ENCODE data around the gene CMTM8. TPM values are rescaled to one million over a fixed set of nuclear protein-coding genes. Genes with fewer than 3 reads are reported as not detected.

CMTM8 gene
- total and polyA plus RNA-seq, 9 donors, result 0.53 to 3.9 (median 2.4) TPM

GRCh38 chr3:32245200-32245599 lies 6.7 kb downstream of the CMTM8 start:
- WGBS (ENCODE audit: insufficient coverage), result no CpG with 5 or more reads among the region's 2 CpGs
- no peaks in the 10 kb centered on the region for H3K4me1 ChIP-seq (ENCODE audit: control insufficient read depth, insufficient read depth, low read length)
- DNase-seq, result no peak
- H3K27ac ChIP-seq (ENCODE audit: low read length), result no peak overlapping the region
- no peak overlapping the region for H3K4me3 ChIP-seq (ENCODE audit: low read length)
- no peaks in the 10 kb centered on the region for H3K9me3 ChIP-seq (replicated peaks; ENCODE audit: control insufficient read depth, low read depth, low read length)
- no peaks in the 10 kb centered on the region for H3K27me3 ChIP-seq (ENCODE audit: control insufficient read depth, insufficient read depth, low read length)
- no peaks in the 10 kb centered on the region for H3K36me3 ChIP-seq (ENCODE audit: control insufficient read depth, insufficient read depth, low read length)

GRCh38 chr3:32246079-32246675 lies 7.7 kb downstream of the CMTM8 start:
- H3K4me1 ChIP-seq (ENCODE audit: control insufficient read depth, insufficient read depth, low read length), result no peaks in the 10 kb centered on the region
- DNase-seq, result no peak
- H3K27me3 ChIP-seq (ENCODE audit: control insufficient read depth, insufficient read depth, low read length), result no peaks in the 10 kb centered on the region
- no peak overlapping the region for H3K27ac ChIP-seq (ENCODE audit: low read length)
- H3K9me3 ChIP-seq (replicated peaks; ENCODE audit: control insufficient read depth, low read depth, low read length), result no peaks in the 10 kb centered on the region
- H3K36me3 ChIP-seq (ENCODE audit: control insufficient read depth, insufficient read depth, low read length), result no peaks in the 10 kb centered on the region
- WGBS (ENCODE audit: insufficient coverage), result 72% methylated on average over 4 of the region's 4 CpGs
- H3K4me3 ChIP-seq (ENCODE audit: low read length), result no peak overlapping the region

GRCh38 chr3:32249184-32249782 lies 10.8 kb downstream of the CMTM8 start:
- H3K4me3 ChIP-seq (ENCODE audit: low read length), result no peak overlapping the region
- H3K9me3 ChIP-seq (replicated peaks; ENCODE audit: control insufficient read depth, low read depth, low read length), result peaks cover 2% of the 10 kb centered on the region
- H3K36me3 ChIP-seq (ENCODE audit: control insufficient read depth, insufficient read depth, low read length), result no peaks in the 10 kb centered on the region
- WGBS (ENCODE audit: insufficient coverage), result no CpG with 5 or more reads among the region's 4 CpGs
- no peak for DNase-seq
- H3K27me3 ChIP-seq (ENCODE audit: control insufficient read depth, insufficient read depth, low read length), result no peaks in the 10 kb centered on the region
- H3K27ac ChIP-seq (ENCODE audit: low read length), result no peak overlapping the region
- no peaks in the 10 kb centered on the region for H3K4me1 ChIP-seq (ENCODE audit: control insufficient read depth, insufficient read depth, low read length)

- H3K36me3 ChIP-seq (ENCODE audit: control insufficient read depth, insufficient read depth, low read length), result no peaks in the 10 kb centered on the region
- no peak overlapping the region for H3K27ac ChIP-seq (ENCODE audit: low read length)
- H3K9me3 ChIP-seq (replicated peaks; ENCODE audit: control insufficient read depth, low read depth, low read length), result peaks cover 5% of the 10 kb centered on the region
- no CpG with 5 or more reads among the region's 1 CpG for WGBS (ENCODE audit: insufficient coverage)
- DNase-seq, result no peak
- H3K27me3 ChIP-seq (ENCODE audit: control insufficient read depth, insufficient read depth, low read length), result no peaks in the 10 kb centered on the region
- no peaks in the 10 kb centered on the region for H3K4me1 ChIP-seq (ENCODE audit: control insufficient read depth, insufficient read depth, low read length)
- no peak overlapping the region for H3K4me3 ChIP-seq (ENCODE audit: low read length)
Observed at GRCh38 chr3:32254268-32254667, 15.8 kb downstream of the CMTM8 start.

- Histone ChIP-seq H3K4me3 (ENCODE audit: low read length) (no peak overlapping the region), H3K27ac (ENCODE audit: low read length) (no peak overlapping the region), H3K27me3 (ENCODE audit: control insufficient read depth, insufficient read depth, low read length) (no peaks in the 10 kb centered on the region), H3K9me3 (replicated peaks; ENCODE audit: control insufficient read depth, low read depth, low read length) (peaks cover 5% of the 10 kb centered on the region), H3K4me1 (ENCODE audit: control insufficient read depth, insufficient read depth, low read length) (no peaks in the 10 kb centered on the region), H3K36me3 (ENCODE audit: control insufficient read depth, insufficient read depth, low read length) (no peaks in the 10 kb centered on the region)
- no peak for DNase-seq
- no CpG with 5 or more reads among the region's 2 CpGs for WGBS (ENCODE audit: insufficient coverage)
Observed at GRCh38 chr3:32255345-32255744, 16.9 kb downstream of the CMTM8 start.

GRCh38 chr3:32256206-32256605 lies 17.7 kb downstream of the CMTM8 start:
- WGBS (ENCODE audit: insufficient coverage), result 100% methylated on average over 1 of the region's 3 CpGs
- no peaks in the 10 kb centered on the region for H3K27me3 ChIP-seq (ENCODE audit: control insufficient read depth, insufficient read depth, low read length)
- no peak overlapping the region for H3K4me3 ChIP-seq (ENCODE audit: low read length)
- H3K36me3 ChIP-seq (ENCODE audit: control insufficient read depth, insufficient read depth, low read length), result no peaks in the 10 kb centered on the region
- no peak overlapping the region for H3K27ac ChIP-seq (ENCODE audit: low read length)
- H3K9me3 ChIP-seq (replicated peaks; ENCODE audit: control insufficient read depth, low read depth, low read length), result peaks cover 5% of the 10 kb centered on the region
- no peaks in the 10 kb centered on the region for H3K4me1 ChIP-seq (ENCODE audit: control insufficient read depth, insufficient read depth, low read length)
- DNase-seq, result no peak

GRCh38 chr3:32257042-32257441 lies 18.6 kb downstream of the CMTM8 start:
- DNase-seq, result no peak
- Histone ChIP-seq H3K4me1 (ENCODE audit: control insufficient read depth, insufficient read depth, low read length) (no peaks in the 10 kb centered on the region), H3K9me3 (replicated peaks; ENCODE audit: control insufficient read depth, low read depth, low read length) (peaks cover 5% of the 10 kb centered on the region), H3K36me3 (ENCODE audit: control insufficient read depth, insufficient read depth, low read length) (no peaks in the 10 kb centered on the region), H3K4me3 (ENCODE audit: low read length) (no peak overlapping the region), H3K27me3 (ENCODE audit: control insufficient read depth, insufficient read depth, low read length) (no peaks in the 10 kb centered on the region), H3K27ac (ENCODE audit: low read length) (no peak overlapping the region)
- WGBS (ENCODE audit: insufficient coverage), result no CpG with 5 or more reads among the region's 3 CpGs

- Histone ChIP-seq H3K9me3 (replicated peaks; ENCODE audit: control insufficient read depth, low read depth, low read length) (peaks cover 5% of the 10 kb centered on the region), H3K4me1 (ENCODE audit: control insufficient read depth, insufficient read depth, low read length) (no peaks in the 10 kb centered on the region), H3K4me3 (ENCODE audit: low read length) (no peak overlapping the region), H3K36me3 (ENCODE audit: control insufficient read depth, insufficient read depth, low read length) (no peaks in the 10 kb centered on the region), H3K27ac (ENCODE audit: low read length) (no peak overlapping the region), H3K27me3 (ENCODE audit: control insufficient read depth, insufficient read depth, low read length) (no peaks in the 10 kb centered on the region)
- no peak for DNase-seq
- 25% methylated on average over 2 of the region's 6 CpGs for WGBS (ENCODE audit: insufficient coverage)
Observed at GRCh38 chr3:32257641-32258438, 19.4 kb downstream of the CMTM8 start.

- Histone ChIP-seq H3K27me3 (ENCODE audit: control insufficient read depth, insufficient read depth, low read length) (no peaks in the 10 kb centered on the region), H3K9me3 (replicated peaks; ENCODE audit: control insufficient read depth, low read depth, low read length) (peaks cover 3% of the 10 kb centered on the region), H3K4me1 (ENCODE audit: control insufficient read depth, insufficient read depth, low read length) (no peaks in the 10 kb centered on the region), H3K27ac (ENCODE audit: low read length) (no peak overlapping the region), H3K4me3 (ENCODE audit: low read length) (no peak overlapping the region), H3K36me3 (ENCODE audit: control insufficient read depth, insufficient read depth, low read length) (no peaks in the 10 kb centered on the region)
- DNase-seq, result no peak
- WGBS (ENCODE audit: insufficient coverage), result 95% methylated on average over 13 of the region's 17 CpGs
Observed at GRCh38 chr3:32258869-32259268, 20.4 kb downstream of the CMTM8 start.

GRCh38 chr3:32261545-32261944 lies 23.1 kb downstream of the CMTM8 start:
- 100% methylated on average over 1 of the region's 3 CpGs for WGBS (ENCODE audit: insufficient coverage)
- no peaks in the 10 kb centered on the region for H3K9me3 ChIP-seq (replicated peaks; ENCODE audit: control insufficient read depth, low read depth, low read length)
- DNase-seq, result no peak
- no peak overlapping the region for H3K27ac ChIP-seq (ENCODE audit: low read length)
- H3K4me3 ChIP-seq (ENCODE audit: low read length), result no peak overlapping the region
- H3K36me3 ChIP-seq (ENCODE audit: control insufficient read depth, insufficient read depth, low read length), result no peaks in the 10 kb centered on the region
- no peaks in the 10 kb centered on the region for H3K27me3 ChIP-seq (ENCODE audit: control insufficient read depth, insufficient read depth, low read length)
- no peaks in the 10 kb centered on the region for H3K4me1 ChIP-seq (ENCODE audit: control insufficient read depth, insufficient read depth, low read length)

Measured in muscle of leg (tissue), 11 donors.